ENCODE measurements around the gene TMEM140. TPM values are rescaled to one million over a fixed set of nuclear protein-coding genes. Genes with fewer than 3 reads are reported as not detected.

Gene TMEM140
- total RNA-seq, 3 donors from 2014 or later = 23.1 to 55.7 (median 52.8) TPM

DNA sequence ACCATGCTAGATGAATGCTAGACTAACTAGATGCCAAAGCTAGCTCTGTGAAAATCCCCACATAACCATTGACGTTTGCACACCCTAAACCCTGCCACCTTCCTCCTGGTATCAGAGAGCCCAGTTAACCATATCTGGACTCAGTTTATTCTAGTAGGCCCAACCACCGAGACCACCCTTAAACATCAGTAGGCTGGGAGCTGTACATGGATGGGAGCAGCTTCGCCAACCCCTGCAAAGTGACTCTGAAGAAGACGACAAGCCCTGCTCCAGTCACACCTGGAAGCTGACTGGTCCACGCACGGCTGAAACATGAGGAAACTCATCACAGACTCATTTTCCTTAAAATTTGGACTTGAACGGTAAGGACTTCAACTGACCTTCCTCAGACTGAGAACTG, 27.1 kb downstream of the TMEM140 start:
- peaks cover 0 to 6% of the 10 kb centered on the region in 2 donors for H3K4me1 ChIP-seq
- no peaks in the 10 kb centered on the region for H3K36me3 ChIP-seq
- H3K9me3 ChIP-seq = no peaks in the 10 kb centered on the region
- no peaks in the 10 kb centered on the region for H3K27me3 ChIP-seq
- TF ChIP-seq POLR2A (IDR thresholded peaks at IDR 0.05) (no peak), POLR2AphosphoS5 (IDR thresholded peaks at IDR 0.05) (no peak)
- TF ChIP-seq, protein P1, sequence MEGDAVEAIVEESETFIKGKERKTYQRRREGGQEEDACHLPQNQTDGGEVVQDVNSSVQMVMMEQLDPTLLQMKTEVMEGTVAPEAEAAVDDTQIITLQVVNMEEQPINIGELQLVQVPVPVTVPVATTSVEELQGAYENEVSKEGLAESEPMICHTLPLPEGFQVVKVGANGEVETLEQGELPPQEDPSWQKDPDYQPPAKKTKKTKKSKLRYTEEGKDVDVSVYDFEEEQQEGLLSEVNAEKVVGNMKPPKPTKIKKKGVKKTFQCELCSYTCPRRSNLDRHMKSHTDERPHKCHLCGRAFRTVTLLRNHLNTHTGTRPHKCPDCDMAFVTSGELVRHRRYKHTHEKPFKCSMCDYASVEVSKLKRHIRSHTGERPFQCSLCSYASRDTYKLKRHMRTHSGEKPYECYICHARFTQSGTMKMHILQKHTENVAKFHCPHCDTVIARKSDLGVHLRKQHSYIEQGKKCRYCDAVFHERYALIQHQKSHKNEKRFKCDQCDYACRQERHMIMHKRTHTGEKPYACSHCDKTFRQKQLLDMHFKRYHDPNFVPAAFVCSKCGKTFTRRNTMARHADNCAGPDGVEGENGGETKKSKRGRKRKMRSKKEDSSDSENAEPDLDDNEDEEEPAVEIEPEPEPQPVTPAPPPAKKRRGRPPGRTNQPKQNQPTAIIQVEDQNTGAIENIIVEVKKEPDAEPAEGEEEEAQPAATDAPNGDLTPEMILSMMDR (IDR thresholded peaks at IDR 0.05) = no peak
- H3K27ac ChIP-seq = peak overlapping the region in 1 of 2 donors; percentile 82
- no peak overlapping the region for H3K4me3 ChIP-seq
- no peak for DNase-seq (ENCODE audit: low spot score in 2 of 2)
- intact Hi-C loops (cut with DNase I; ENCODE audit: low total_unique reads) = no loop called here

DNA sequence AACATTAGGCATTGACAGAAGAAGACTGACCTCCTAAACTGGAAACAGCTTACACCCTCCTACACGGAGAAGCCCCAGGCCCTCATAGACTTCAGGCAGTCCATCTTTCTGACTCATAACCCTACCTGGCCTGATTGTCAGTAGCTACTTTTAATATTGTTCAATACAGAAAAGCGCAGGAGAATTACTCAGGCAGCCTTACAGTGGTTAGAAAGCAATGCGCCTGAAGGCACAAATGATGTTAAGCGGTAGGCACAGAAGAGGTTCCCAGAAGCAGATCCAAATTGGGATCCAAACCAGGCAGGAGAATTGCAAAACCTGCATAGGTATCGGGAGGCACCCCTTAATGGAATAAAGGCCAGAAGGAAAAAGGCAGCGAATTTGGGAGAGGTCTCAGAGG, 28.1 kb downstream of the TMEM140 start:
- intact Hi-C loops (cut with DNase I; ENCODE audit: low total_unique reads) = no loop called here
- TF ChIP-seq POLR2AphosphoS5 (IDR thresholded peaks at IDR 0.05) (no peak), POLR2A (IDR thresholded peaks at IDR 0.05) (no peak)
- TF ChIP-seq, protein P1 (IDR thresholded peaks at IDR 0.05) = no peak
- Histone ChIP-seq H3K9me3 (peaks cover 2 to 8% of the 10 kb centered on the region in 2 donors), H3K27me3 (no peaks in the 10 kb centered on the region), H3K4me3 (no peak overlapping the region), H3K27ac (peak overlapping the region; percentile 71 to 82), H3K4me1 (peaks cover 0 to 6% of the 10 kb centered on the region in 2 donors), H3K36me3 (no peaks in the 10 kb centered on the region)
- peak in 1 of 2 donors; percentile 78 for DNase-seq (ENCODE audit: low spot score in 2 of 2)

DNA sequence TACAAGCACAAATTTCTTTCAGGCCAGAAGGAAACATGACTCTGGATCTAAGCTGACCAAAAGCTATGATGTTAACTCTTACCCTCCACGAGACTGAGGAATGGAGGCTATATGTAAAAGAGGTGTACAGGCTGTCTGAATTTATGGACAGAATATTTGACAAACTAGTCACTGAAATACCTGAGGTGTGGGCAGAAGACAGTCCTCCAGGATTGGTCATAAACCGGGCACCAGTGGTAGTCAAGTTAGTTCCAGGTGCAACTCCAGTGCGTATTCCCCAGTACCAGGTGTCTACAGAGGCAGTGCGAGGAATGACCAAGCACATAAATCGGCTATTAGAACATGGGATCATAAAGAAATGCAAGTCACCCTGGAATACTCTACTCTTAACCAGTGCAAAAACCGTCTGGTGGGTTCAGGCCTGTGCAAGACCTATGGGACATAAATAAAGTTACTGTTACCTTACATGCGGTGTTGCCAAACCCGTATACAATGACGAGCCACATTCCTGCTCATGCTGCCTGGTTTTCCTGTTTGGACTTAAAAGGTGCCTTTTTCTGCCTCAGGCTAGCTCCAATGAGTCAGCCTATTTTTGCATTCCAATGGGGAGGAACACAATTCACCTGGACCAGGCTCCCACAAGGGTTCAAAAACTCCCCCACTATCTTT, 29.3 kb downstream of the TMEM140 start:
- DNase-seq (ENCODE audit: low spot score in 2 of 2) = peak in 1 of 2 donors; percentile 78
- no peaks in the 10 kb centered on the region for H3K27me3 ChIP-seq
- H3K27ac ChIP-seq = peak overlapping the region; percentile 71 to 82
- intact Hi-C loops (cut with DNase I; ENCODE audit: low total_unique reads) = no loop called here
- peaks cover 0 to 6% of the 10 kb centered on the region in 2 donors for H3K4me1 ChIP-seq
- no peak overlapping the region for H3K4me3 ChIP-seq
- peaks cover 7% of the 10 kb centered on the region for H3K36me3 ChIP-seq
- TF ChIP-seq, protein P1 (IDR thresholded peaks at IDR 0.05) = no peak
- TF ChIP-seq POLR2AphosphoS5 (IDR thresholded peaks at IDR 0.05) (peak in 1 of 3 donors; percentile 70), POLR2A (IDR thresholded peaks at IDR 0.05) (no peak)
- peaks cover 14 to 20% of the 10 kb centered on the region in 2 donors for H3K9me3 ChIP-seq

DNA sequence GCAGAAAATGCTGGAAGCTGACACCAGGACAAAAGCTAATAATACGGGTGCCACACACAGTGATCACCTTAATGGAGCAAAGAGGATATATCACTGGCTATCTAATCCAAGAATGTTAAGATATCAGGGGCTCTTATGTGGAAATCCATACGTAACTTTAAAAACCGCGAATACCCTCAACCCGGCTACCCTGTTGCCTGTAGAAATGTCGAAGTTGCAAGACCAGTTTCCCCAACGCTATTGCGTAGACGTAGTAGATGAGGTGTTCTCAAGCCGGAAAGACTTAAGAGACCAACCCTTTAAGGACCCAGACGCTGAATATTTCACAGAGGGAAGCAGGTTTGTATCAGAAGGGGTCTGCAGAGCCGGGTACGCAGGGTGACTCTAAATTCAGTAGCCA, 30.5 kb downstream of the TMEM140 start:
- no peak for TF ChIP-seq POLR2A (IDR thresholded peaks at IDR 0.05)
- TF ChIP-seq, protein P1 (IDR thresholded peaks at IDR 0.05) = no peak
- no peak for TF ChIP-seq POLR2AphosphoS5 (IDR thresholded peaks at IDR 0.05)
- intact Hi-C loops (cut with DNase I; ENCODE audit: low total_unique reads) = no loop called here
- H3K36me3 ChIP-seq = peaks cover 11% of the 10 kb centered on the region
- peaks cover 21 to 29% of the 10 kb centered on the region in 2 donors for H3K9me3 ChIP-seq
- peaks cover 0 to 6% of the 10 kb centered on the region in 2 donors for H3K4me1 ChIP-seq
- DNase-seq (ENCODE audit: low spot score in 2 of 2) = no peak
- no peaks in the 10 kb centered on the region for H3K27me3 ChIP-seq
- H3K4me3 ChIP-seq = no peak overlapping the region
- peak overlapping the region in 1 of 2 donors; percentile 82 for H3K27ac ChIP-seq

DNA sequence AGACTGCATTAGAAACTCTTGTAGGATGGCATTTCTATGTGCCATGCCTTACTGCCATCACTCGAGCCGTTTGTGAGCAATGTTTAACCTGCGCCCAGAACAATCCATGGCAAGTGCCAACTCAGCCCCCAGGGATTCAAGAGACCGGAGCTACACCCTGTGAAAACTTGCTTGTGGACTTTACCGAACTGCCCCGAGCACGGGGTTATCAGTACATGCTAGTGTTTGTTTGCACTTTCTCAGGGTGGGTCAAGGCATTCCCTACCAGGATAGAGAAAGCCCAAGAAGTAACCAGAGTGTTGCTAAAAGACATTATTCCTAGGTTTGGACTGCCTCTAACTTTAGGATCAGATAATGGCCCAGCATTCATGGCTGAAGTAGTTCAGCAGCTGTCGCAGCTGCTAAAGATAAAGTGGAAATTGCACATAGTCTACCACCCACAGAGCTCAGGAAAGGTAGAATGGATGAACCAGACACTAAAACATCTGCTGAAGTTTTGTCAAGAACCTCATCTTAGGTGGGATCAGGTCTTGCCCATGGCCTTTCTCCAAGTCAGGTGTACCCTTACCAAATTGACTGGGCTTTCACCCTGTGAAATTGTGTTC, 31.6 kb downstream of the TMEM140 start:
- no peak overlapping the region for H3K4me3 ChIP-seq
- TF ChIP-seq, protein P1 (IDR thresholded peaks at IDR 0.05) = no peak
- TF ChIP-seq POLR2AphosphoS5 (IDR thresholded peaks at IDR 0.05) = no peak
- TF ChIP-seq POLR2A (IDR thresholded peaks at IDR 0.05) = no peak
- H3K27ac ChIP-seq = no peak overlapping the region
- H3K27me3 ChIP-seq = no peaks in the 10 kb centered on the region
- H3K9me3 ChIP-seq = peaks cover 21 to 29% of the 10 kb centered on the region in 2 donors
- intact Hi-C loops (cut with DNase I; ENCODE audit: low total_unique reads) = no loop called here
- peaks cover 14% of the 10 kb centered on the region for H3K36me3 ChIP-seq
- H3K4me1 ChIP-seq = peaks cover 0 to 6% of the 10 kb centered on the region in 2 donors
- no peak for DNase-seq (ENCODE audit: low spot score in 2 of 2)
